ENCODE measurements around the gene PDE8A.

PDE8A gene

DNA sequence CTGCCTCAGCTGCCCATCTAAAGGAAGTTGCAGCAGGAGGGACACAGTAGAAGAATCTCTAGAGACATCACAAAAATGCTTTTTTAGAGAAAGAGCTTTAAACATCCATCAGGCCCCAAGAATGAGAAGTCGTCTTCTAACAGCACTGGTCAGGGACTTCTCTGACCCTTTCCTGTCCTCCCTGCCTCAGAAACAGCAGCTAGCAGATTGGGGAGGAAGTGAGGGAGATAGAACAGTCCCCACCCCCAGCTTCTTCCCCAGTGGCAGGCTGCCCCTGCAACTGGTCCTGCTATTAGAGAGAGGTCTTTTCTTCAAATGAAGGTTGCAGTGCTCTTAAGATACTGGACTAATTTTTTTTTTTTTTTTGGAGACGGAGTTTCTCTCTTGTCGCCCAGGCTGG lies 55.1 kb downstream of the PDE8A start:
- no peak for DNase-seq

DNA sequence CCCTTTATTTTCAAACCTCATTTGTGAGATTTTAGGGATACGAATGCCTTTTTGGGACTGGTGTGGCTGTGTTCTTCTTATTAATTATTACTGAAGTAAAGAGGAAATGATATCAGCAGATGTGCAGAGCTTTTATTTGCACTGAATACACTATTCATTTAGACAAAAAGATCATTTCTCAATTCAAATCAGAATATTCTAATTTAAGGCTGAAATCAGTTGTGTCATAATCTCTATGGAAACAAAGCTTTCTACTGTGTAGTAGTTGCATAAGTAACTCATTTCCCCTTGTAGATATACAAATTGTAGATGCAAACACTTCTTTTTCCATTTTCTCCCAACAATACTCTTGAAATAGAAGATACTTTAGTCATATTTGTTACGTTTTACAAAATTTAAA lies 56.0 kb downstream of the PDE8A start:
- no peak for DNase-seq

DNA sequence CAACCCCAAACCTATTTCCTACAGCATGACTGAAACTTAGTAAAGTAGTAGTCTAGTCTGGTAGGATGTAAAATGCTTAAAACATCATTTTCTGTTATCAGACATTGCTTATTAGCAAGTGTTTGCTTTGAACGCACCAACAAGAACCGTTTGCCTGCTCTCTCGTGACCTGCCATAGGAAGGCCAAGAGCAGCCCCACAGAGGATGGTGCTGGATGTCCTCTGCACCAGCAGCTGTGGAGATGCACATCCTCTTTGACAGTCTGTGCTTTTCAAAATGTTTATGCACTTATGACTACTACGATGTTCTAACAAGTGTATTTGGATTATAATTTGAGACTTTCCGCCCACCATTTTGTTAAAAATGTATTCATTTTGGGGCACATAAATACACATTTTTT lies 59.6 kb downstream of the PDE8A start:
- DNase-seq, result no peak

DNA sequence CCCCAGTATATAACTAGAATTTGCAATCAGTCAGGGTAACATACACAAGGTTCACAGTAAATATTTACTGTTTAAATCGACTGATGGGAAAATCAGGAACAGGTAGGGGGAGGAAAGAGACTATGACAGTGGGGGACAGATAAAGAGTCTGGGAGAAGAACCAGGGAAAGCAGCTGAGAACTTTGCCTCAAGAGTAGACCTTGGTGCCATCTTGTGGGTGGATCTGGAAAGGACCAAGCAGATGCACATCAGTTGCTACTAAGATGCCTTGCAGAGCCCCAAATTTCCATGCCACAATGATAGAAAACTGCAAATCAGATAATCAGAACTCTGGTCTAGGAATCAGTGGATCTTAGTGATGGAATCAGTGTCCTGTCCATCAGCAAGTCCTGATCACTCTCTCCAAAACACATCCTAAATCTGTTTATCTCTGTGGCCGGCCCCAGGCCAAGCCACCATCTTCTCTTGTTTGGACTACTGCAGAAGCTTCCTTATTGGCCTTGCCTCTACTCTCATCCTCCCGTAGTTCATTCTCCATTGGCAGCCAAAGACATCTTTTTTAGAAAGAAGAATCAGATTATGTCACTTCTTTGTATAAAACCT lies 62.7 kb downstream of the PDE8A start:
- DNase-seq, result peak; percentile 47

DNA sequence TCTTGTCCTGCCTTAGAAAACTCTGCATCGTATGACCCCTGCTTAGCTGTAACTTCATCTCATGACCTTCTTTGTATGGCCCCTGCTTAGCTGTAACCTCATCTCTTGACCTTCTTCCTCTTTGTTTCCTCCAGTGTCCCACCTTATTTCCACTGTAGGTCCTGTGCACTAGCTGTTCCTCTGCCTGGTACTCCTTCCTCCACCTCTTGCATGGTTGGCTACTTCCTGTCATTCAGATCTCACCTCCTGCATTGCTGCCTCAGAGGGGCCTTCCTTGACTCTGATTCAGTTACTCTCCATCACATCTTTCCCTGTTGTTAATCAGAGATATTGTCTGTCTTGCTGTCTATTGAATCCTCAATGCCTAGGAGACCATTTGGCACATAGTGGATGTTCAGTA lies 63.2 kb downstream of the PDE8A start:
- DNase-seq, result no peak

DNA sequence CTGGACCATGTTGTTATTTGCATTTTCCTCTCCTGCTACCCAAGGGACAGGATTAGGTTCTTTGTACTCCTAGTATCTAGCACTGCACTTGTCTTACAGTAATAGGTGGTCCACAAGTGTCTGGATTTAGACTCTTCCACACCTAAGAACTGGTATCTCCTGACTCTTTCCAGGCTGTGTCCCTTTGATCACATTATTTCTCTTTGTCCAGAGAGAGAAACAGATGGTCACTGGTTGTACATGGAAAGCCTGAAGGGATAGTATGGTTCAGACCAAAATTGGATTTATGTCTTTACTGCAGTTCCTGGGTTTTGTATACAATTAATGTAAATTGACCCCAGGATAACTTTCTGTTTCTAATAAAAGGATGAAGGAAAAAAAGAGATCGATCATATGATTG lies 64.0 kb downstream of the PDE8A start:
- no peak for DNase-seq

DNA sequence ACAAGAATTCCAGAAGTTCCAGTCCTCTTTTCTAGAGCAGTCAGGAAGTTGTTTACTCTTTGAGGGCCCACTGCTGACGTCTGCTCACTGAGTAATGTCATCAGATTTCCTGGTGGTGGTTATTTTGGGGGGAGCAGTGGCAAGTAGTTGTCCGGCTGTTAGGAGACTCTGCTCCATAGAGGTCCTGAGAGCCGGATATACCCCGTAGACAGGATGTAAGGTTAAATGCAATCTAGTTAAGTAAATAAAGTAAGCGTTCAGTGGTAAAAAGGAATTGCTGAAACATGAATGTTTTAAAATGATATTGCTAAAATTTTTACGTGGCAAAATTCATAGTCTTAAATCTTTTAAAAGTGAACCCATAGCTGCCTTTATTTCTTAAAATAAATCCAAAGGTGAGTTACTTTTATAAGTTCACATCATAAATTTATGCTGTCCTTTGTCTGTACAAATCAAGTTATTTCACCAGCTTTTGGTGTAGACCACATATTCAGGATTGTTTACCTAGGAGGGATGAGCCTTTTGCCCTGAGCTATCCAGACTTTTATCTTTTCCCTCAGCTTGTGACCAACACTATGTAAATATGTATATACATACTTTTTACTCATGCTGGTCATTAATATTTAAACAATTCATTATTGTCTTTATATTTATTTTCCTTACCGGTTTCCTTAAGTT lies 65.8 kb downstream of the PDE8A start:
- DNase-seq, result no peak

DNA sequence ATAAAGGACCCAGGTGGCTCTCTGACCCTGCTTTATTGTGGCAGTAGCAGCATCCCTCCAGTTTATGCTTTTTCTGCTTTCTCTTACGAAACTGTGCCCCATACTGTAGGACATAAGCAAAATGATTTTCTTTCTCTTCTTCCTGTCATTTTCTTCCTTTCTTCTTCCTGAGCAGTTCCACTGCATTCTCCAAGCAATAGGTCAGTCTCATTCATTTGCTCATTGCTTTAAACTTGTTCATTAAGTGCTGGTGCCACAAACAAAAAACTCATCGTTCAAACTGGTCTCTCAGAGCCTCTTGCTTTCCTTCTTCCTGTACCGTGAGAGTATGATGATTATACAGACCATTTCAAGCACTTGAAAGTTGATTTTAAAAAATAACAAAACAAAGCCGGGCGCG lies 66.8 kb downstream of the PDE8A start:
- DNase-seq, result no peak

DNA sequence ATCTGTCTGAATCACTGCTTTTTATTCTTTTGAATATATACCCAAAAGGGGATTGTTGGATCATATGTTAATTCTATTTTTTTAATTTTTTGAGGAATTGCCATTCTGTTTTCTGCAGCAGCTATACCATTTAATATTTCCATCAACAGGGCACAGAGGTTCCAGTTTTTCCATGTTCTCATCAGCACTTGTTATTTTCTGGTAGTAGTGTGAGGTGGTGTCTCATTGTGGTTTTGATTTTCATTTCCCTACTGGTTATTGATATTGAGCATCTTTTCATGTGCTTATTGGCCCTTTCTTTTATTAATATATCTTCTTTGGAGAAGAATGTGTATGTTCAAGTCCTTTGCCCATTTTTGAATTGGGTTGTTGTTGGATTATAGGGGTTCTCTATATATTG lies 68.1 kb downstream of the PDE8A start:
- DNase-seq, result no peak

DNA sequence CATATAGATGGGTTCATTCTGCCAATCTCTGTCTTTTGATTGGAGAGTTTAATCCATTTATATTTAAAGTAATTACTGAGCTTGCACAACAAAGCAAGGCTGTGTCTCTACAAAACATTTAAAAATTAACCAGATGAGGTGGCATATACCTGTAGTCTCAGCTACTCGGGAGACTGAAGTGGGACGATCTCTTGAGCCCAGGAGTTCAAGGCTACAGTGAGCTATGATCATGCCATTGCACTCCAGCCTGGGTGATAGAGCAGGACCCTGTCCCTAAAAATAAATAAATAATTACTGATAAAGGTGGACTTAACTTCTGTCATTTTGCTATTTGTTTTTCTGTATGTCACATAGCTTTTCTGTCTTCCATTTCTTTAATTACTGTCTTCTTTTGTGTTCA lies 78.1 kb downstream of the PDE8A start:
- DNase-seq, result no peak

DNA sequence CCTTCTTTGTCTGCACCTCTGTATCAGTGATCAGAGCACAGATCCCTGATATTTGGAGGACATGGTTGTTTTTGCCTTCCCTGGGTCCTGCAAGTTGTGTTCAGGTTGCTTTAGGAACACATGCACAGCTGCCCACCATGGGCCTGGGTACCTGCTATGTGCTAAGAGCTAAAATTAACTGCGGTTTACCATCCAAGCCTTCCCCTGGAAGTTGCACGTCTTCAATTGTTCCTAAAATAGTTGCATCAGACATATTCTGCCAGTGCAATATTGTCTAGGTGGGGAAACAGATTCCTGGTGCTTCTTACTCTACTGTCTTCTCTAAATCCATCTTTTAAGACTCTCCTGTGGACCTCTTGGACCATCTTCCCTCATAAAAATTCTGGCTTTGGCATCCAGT lies 80.9 kb downstream of the PDE8A start:
- DNase-seq, result no peak

DNA sequence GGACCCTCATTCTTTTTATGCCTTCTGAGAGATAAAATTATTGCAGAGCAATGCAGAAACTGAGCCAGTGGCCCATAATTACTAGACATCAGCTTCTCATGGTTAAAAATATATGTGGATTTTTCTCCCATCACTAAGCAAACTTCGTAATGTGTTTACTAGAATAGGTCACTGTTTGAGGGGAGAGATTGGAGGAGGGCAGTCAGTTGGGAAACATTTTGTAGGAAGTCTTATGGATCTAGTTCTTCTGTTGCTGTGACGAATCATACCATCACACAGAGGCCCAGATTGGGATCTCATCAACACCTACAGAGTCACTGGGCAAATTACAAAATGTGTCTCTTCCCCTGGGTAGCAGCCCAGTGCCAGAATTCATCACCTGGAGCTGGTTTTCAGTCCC lies 81.4 kb downstream of the PDE8A start:
- DNase-seq, result no peak

DNA sequence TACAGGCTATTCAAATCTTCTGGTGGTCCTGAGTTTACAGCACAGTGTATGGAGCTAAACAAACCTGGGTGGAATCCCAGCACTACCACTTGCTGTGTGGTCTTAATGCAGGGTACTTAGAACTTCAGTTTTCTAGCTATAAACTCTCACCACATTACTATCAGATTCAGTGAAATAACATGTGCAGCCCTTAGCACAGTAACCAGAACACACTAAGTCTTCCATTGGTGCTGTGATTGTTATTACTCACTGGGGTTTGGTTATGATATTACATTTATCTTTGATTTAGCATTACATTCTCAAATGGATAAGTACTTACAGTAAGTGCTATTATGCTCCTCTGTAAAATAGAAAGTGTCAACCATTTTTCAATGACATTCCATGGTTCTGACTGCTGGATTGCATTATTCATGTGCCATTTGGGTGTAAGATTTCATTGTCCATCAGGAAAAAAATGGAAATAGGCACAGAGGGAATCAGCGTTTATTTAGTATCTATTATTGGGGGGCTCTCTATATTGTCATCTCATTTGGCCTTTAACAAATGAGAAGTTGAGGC lies 81.9 kb downstream of the PDE8A start:
- no peak for DNase-seq

DNA sequence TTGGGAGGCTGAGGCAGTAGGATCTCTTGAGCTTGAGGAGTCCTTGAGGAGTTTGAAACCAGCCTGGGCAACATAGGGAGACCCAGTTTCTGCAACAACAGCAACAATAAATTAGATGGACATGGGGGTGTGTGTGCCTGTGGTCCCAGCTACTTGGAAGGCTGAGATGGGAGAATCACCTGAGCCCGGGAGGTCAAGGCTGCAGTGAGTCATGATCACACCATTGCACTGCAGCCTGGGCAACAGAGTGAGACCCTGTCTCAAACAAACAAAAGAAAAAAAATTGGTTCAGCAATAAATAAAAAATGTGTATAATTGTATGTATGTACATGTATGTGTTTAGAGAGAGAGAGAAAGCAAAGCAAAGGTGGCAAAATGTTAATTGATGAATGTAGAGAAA lies 83.1 kb downstream of the PDE8A start:
- no peak for DNase-seq

DNA sequence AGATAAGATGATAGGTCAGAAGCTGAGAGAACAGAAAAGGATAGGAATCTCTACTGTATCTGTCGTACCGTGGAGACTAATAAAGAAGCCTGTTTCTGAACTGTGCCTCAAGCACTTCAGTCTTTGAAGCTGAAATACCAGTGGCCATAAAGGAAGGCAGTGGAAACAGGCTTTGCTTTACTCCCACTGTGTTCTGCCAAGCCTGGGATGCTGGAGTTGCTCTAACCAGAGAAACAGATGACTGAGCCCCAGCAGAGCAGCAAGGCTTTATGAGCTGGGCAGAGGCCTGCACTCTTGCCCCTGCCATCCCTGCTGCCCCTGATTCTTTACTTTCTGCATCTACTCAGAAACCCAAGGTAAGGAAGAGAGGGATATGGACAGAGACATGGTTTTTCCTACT lies 89.4 kb downstream of the PDE8A start:
- DNase-seq, result no peak

DNA sequence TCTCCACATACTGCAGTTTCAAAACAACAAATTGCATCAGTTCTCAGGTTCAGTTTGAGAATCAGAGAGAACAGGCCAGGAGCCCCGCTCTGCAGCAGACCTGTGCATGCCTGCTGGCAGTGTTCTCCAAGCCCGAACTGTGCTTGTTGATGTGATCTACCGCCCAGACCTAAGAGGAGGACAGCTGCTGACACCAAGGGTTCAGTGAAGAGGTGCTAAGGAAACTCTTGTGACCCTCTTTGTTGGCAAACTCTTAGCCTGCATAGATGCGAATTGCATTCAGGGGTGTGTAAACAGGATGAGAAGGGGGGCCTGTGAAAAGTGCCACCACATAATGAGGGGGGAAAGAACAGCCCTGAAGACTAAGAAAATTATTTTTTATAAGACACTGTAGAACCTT lies 89.8 kb downstream of the PDE8A start:
- DNase-seq, result no peak

DNA sequence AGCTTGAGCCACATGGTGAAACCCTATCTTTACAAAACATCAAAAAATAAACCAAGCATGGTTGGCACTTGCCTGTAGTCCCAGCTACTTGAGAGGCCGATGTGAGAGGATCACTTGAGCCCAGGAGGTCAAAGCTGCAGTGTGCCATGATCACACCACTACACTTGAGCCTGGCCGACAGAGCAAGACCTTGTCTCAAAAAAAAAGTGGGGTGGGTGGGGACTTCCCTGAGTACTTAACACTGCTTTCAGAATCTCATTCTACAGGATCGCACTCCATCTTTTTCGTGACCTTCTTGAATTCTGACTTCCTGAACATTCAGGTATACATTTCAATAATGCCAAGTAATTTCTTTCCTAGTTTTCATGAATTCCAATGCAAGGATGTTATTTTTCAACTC lies 91.3 kb downstream of the PDE8A start:
- no peak for DNase-seq

DNA sequence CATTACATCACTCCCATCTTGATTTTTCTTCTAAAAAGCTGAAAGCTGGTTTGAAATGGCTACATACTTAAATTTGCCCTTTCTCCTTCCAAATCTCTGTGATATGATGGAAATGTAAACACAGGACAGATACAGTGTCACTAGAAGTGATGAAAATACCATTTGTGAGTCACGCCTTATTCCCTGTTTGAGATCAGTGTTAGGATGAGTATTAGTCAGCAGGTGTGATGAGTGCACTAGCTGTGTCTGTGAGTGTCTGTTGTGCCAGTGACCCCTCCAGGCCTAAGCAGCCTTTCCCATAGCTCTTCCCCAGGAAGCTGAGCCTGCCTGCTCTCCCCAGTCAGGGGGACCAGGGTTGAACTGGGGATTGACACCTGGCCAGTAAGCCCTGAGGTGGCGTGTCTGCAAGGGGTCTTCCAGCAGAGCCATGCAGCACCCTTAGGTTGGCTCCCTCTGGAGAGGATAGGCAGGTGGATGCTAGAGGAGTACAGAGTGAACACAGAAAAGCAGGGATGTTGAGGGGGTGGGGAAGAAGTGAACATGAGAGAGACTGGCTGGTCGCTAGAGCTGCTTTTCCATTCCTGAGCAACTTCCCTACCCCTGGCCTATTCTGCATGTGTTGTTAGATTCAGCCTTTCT lies 92.0 kb downstream of the PDE8A start:
- no peak for DNase-seq

DNA sequence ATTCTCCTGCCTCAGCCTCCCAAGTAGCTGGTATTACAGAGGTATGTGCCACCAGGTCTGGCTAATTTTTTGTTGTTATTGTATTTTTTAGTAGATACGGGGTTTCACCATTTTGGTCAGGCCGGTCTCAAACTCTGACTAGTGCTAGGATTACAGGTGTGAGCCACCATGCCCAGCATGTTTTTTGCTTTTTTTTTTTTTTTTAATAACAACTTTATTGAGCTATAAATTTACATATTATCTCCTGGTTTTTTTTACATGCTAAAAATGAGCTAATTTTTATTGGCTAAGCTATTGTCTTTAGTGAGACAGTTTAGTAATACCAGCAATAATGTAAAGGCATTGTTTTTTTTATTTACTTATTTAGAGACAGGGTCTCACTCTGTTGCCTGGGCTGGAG lies 105.2 kb downstream of the PDE8A start:
- no peak for DNase-seq

DNA sequence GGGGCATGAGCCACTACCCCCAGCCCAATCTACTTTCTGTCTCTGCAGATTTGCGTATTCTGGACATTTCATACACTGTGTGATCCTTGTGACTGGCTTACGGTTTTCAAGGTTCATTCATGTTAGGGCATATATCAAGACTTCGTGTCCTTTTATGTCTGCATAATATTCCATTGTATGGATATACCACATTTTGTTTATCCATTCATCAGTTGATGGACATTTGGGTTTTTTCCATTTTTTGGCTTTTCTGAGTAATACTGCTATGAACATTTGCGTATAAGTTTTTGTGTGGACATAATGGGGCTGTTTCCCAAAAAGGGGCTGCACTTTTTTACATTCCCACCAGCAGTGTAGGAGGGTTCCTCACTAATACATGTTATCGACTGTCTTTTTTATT lies 106.6 kb downstream of the PDE8A start:
- no peak for DNase-seq

DNA sequence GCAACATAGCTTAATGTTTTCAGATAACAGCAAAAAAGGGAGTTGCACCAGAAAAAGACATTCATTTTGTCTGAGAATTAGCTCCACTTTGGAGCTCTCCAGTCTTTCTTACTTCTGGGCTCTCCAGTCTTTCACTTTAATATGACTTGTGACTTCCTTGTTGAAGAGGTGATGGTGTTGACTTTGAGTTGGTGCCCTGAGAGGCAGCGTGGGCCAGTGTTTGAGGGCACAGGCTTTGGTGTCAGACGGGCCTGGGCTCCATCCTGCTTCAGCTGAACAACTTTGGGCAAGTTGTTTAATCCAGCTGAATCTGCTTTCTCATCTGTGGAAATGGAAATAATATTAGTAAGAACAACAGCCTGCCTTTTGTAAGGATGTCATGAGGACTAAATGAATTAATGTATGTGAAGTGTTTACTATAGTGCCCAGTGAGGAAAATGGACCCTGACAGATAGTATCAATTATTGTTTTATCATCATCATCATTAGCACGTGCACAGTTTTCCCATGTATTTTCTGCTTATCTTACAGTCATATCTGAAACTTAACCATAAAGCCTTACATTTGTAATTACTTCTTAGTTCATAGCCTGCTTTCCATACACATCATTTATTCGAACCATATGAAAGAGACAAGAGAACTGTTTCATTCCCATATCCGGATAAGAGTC lies 108.4 kb downstream of the PDE8A start:
- DNase-seq, result no peak

DNA sequence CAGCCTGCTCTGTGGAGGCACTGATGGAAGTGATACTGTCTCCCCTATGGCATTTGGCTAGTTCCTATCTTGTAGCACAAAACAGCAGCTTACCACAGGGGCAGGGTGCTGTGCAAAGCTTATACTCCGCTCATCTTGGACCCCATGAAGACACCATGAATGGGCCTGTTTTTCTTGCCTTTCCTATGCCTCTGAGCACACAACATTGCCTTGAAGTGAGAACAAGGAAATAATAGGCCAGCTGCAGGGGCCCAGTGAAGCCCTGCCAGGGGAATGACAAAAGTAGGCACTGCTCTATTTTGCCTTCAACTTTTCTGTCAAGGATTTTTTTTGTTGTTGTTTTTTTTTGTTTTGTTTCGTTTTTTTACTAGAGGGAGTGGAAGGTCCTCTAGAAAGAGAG lies 110.3 kb downstream of the PDE8A start:
- no peak for DNase-seq

DNA sequence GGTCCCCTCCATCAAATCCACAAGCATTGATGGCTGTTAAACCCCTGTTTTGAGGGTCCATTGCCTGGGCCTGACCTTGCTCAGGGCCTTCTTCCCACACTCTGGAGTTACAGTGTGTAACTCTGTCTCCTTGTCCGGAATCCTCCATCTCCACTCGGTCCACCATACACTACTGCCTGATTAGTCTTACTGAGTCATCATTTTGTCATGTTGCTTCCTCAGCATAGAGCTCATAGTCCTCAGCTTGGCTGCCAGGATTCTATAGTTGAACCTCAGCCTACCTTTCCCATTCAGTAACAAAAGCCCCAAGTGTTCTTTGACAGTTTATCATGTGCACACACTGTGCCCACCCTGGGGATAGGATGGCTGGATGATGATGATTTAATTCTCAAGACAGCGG lies 113.0 kb downstream of the PDE8A start:
- no peak for DNase-seq

DNA sequence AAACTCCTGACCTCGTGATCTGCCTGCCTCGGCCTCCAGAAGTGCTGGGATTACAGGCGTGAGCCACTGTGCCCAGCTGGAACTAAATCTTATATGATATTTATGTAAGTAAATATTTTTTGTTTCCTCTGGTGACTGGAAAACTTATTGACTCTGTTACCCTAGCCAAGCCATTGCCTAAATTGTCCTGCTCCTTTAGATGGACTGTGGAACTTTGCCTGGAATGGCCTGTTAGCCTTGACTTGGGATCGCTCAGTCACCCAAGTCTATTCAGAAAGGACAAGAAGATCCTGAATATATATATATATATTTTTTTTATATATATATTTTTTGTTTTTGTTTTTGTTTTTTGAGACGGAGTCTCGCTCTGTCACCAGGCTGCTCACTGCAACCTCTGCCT lies 113.9 kb downstream of the PDE8A start:
- no peak for DNase-seq

Measured in hematopoietic multipotent progenitor cell treated with erythropoietin and hydrocortisone succinate and interleukin-3 and kit ligand, for 8 days (in vitro differentiated cells).